Measurements from ENCODE around the gene FIG4. TPM values are rescaled to one million over a fixed set of nuclear protein-coding genes. Genes with fewer than 3 reads are reported as not detected.

FIG4 gene
- polyA plus RNA-seq, 1 donor (not counting 4 experiments of a cell fraction or from before 2014, with no cell fraction given) = 12.8 TPM

DNA sequence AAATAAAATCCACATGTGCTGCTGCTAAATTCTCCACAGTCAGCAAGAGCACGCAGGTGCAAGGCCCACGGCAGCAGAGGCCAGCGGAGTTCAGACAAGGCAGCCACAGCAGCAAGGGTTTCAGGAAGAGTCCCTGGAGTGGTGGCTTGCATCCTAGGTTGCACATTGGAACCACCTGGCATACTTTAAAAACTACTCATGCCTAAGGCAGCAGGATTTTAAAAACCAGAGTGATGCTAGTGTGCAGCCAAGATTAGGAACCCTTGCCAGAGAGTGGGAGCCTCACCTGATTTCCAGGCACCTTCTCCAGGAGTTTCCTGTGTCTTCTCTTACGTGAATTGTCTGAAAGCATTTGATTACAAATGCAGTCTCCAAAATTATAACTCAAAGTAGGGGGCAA is 183.0 kb downstream of the FIG4 start:
- H3K9me1 ChIP-seq (ENCODE audit: control insufficient read depth, extremely low read depth, insufficient read depth, low read length) = no peaks in the 10 kb centered on the region
- no peak overlapping the region for H3K9ac ChIP-seq (ENCODE audit: control insufficient read depth, extremely low read depth, insufficient read depth, low read length)
- dilution Hi-C loops (cut with MboI; ENCODE audit: extremely low pct_ligation_motif_present, low sequenced_read_pairs) = no loop called here
- H3K36me3 ChIP-seq (ENCODE audit: control insufficient read depth in 2 of 2, extremely low read depth in 1 of 2, insufficient read depth in 2 of 2, low read length in 2 of 2) = no peaks in the 10 kb centered on the region
- no peak overlapping the region for H2AFZ ChIP-seq (ENCODE audit: control insufficient read depth, low read length)
- no peaks in the 10 kb centered on the region for H3K79me2 ChIP-seq (ENCODE audit: control insufficient read depth, insufficient read depth, low read length)
- H3K4me2 ChIP-seq (ENCODE audit: control insufficient read depth, extremely low read depth, insufficient read depth, low read depth, low read length) = no peak overlapping the region
- no peak for FAIRE-seq
- DNase-seq (ENCODE audit: low read depth, low spot score) = no peak
- H4K20me1 ChIP-seq (ENCODE audit: control insufficient read depth, extremely low read depth, insufficient read depth, low read length) = no peaks in the 10 kb centered on the region
- no peak overlapping the region for H3K27ac ChIP-seq (ENCODE audit: control insufficient read depth, insufficient read depth, low read length)
- peaks cover 9% of the 10 kb centered on the region for H3K4me1 ChIP-seq (ENCODE audit: control insufficient read depth, extremely low read depth, insufficient read depth, low read length)
- TF ChIP-seq EZH2 (IDR thresholded peaks at IDR 0.05; ENCODE audit: low read length) = no peak
- no peak for TF ChIP-seq CTCF (optimal IDR thresholded peaks at IDR 0.05 in 1 of 3, IDR thresholded peaks at IDR 0.05 in 1 of 3, conservative IDR thresholded peaks at IDR 0.05 in 1 of 3; ENCODE audit: extremely low read depth in 1 of 3, insufficient read depth in 2 of 3, low read length in 3 of 3)
- H3K4me3 ChIP-seq (ENCODE audit: control insufficient read depth in 2 of 3, extremely low read depth in 1 of 3, insufficient read depth in 2 of 3, low read depth in 1 of 3, low read length in 3 of 3) = no peak overlapping the region
- no peaks in the 10 kb centered on the region for H3K27me3 ChIP-seq (ENCODE audit: control insufficient read depth, extremely low read depth, insufficient read depth, low read length)
- no peaks in the 10 kb centered on the region for H3K9me3 ChIP-seq (ENCODE audit: control insufficient read depth, low read depth, low read length)

- no peak for FAIRE-seq
- TF ChIP-seq CTCF (optimal IDR thresholded peaks at IDR 0.05 in 1 of 3, IDR thresholded peaks at IDR 0.05 in 1 of 3, conservative IDR thresholded peaks at IDR 0.05 in 1 of 3; ENCODE audit: extremely low read depth in 1 of 3, insufficient read depth in 2 of 3, low read length in 3 of 3) (no peak), EZH2 (IDR thresholded peaks at IDR 0.05; ENCODE audit: low read length) (no peak)
- H3K9me1 ChIP-seq (ENCODE audit: control insufficient read depth, extremely low read depth, insufficient read depth, low read length) = no peaks in the 10 kb centered on the region
- H3K4me2 ChIP-seq (ENCODE audit: control insufficient read depth, extremely low read depth, insufficient read depth, low read depth, low read length) = no peak overlapping the region
- H3K9ac ChIP-seq (ENCODE audit: control insufficient read depth, extremely low read depth, insufficient read depth, low read length) = no peak overlapping the region
- H3K79me2 ChIP-seq (ENCODE audit: control insufficient read depth, insufficient read depth, low read length) = no peaks in the 10 kb centered on the region
- DNase-seq (ENCODE audit: low read depth, low spot score) = no peak
- no peaks in the 10 kb centered on the region for H3K36me3 ChIP-seq (ENCODE audit: control insufficient read depth in 2 of 2, extremely low read depth in 1 of 2, insufficient read depth in 2 of 2, low read length in 2 of 2)
- H3K4me3 ChIP-seq (ENCODE audit: control insufficient read depth in 2 of 3, extremely low read depth in 1 of 3, insufficient read depth in 2 of 3, low read depth in 1 of 3, low read length in 3 of 3) = no peak overlapping the region
- no peak overlapping the region for H2AFZ ChIP-seq (ENCODE audit: control insufficient read depth, low read length)
- no peaks in the 10 kb centered on the region for H3K9me3 ChIP-seq (ENCODE audit: control insufficient read depth, low read depth, low read length)
- H3K4me1 ChIP-seq (ENCODE audit: control insufficient read depth, extremely low read depth, insufficient read depth, low read length) = peaks cover 12% of the 10 kb centered on the region
- no peaks in the 10 kb centered on the region for H3K27me3 ChIP-seq (ENCODE audit: control insufficient read depth, extremely low read depth, insufficient read depth, low read length)
- no peaks in the 10 kb centered on the region for H4K20me1 ChIP-seq (ENCODE audit: control insufficient read depth, extremely low read depth, insufficient read depth, low read length)
- dilution Hi-C loops (cut with MboI; ENCODE audit: extremely low pct_ligation_motif_present, low sequenced_read_pairs) = no loop called here
- H3K27ac ChIP-seq (ENCODE audit: control insufficient read depth, insufficient read depth, low read length) = no peak overlapping the region
Measured at GRCh38 chr6:109874621-109875020, 183.5 kb downstream of the FIG4 start.

Other genes with a start within 250 kb of the FIG4 start
- gene MICAL1, start 235.5 kb upstream of the FIG4 start, polyA plus RNA-seq = 25.6 to 37.6 TPM (median 29.8 TPM) in 3 replicates
- 3.0 to 5.1 TPM (median 4.6 TPM) in 3 replicates for gene ZBTB24, start 208.1 kb upstream of the FIG4 start, polyA plus RNA-seq
- gene AK9, start 94 bp upstream of the FIG4 start, polyA plus RNA-seq = 0.94 to 1.8 TPM (median 1.2 TPM) in 3 replicates